HepG2 (cell line): ENCODE measurements around the gene DIS3L2. TPM values are rescaled to one million over a fixed set of nuclear protein-coding genes. Genes with fewer than 3 reads are reported as not detected.

Experiments used
- FOXA3 ChIP-seq: IDR thresholded peaks from 2 replicates; pipeline ENCODE4 v1.6.1; 2016; ENCODE audit warnings: missing genetic modification reagents, missing compliant biosample characterization
- HIVEP1 ChIP-seq: sonication (generic); formaldehyde crosslinking; IDR thresholded peaks from 2 replicates; pipeline ENCODE4 v1.4.0; 2020; ENCODE audit warnings: mild to moderate bottlenecking, missing genetic modification reagents
- HNF4A ChIP-seq: sonication (generic); formaldehyde crosslinking; IDR thresholded peaks from 2 replicates; pipeline ENCODE4 v1.4.0; 2020; ENCODE audit warnings: missing genetic modification reagents
- IKZF4 ChIP-seq: sonication (generic); formaldehyde crosslinking; IDR thresholded peaks from 2 replicates; pipeline ENCODE4 v1.5.1; 2020; ENCODE audit warnings: borderline replicate concordance, mild to moderate bottlenecking, low read depth, missing genetic modification reagents; ENCODE audit errors: not compliant biosample characterization
- JUND ChIP-seq: sonication (generic); formaldehyde crosslinking; IDR thresholded peaks from 2 replicates; pipeline ENCODE4 v1.8.0; 2022; ENCODE audit warnings: mild to moderate bottlenecking, missing genetic modification reagents
- KLF15 ChIP-seq: sonication (generic); formaldehyde crosslinking; IDR thresholded peaks from 2 replicates; pipeline ENCODE4 v1.8.1; 2023; ENCODE audit warnings: borderline replicate concordance, mild to moderate bottlenecking, inconsistent platforms, missing genetic modification reagents, mixed read lengths
- MIXL1 ChIP-seq: IDR thresholded peaks from 2 replicates; pipeline ENCODE4 v1.6.1; 2016
- MXD4 ChIP-seq: IDR thresholded peaks from 2 replicates; pipeline ENCODE4 v1.6.1; 2016; ENCODE audit warnings: mild to moderate bottlenecking, missing biosample characterization, missing genetic modification reagents
- PPARG ChIP-seq: conservative IDR thresholded peaks from 2 replicates; pipeline ENCODE4 v1.6.1; 2016; ENCODE audit warnings: missing biosample characterization, missing genetic modification reagents
- SMAD3 ChIP-seq: sonication (generic); formaldehyde crosslinking; IDR thresholded peaks from 2 replicates; pipeline ENCODE4 v1.4.0; 2020; ENCODE audit warnings: missing genetic modification reagents
- SNAPC2 ChIP-seq: sonication (generic); formaldehyde crosslinking; IDR thresholded peaks from 2 replicates; pipeline ENCODE4 v1.8.1; 2022; ENCODE audit warnings: mild to moderate bottlenecking, missing genetic modification reagents
- SOX13 ChIP-seq, 3 experiments: fragments of 450-650 bp in 1 of 3; sonication (generic) in 1 of 3; formaldehyde crosslinking in 1 of 3; IDR thresholded peaks in 2 of 3; conservative IDR thresholded peaks in 1 of 3; 2 replicates each; pipeline versions ENCODE4 v1.5.0 to v1.6.1; 2016 to 2020; ENCODE audit warnings: antibody characterized with exemption in 1 of 3, mild to moderate bottlenecking in 1 of 3, missing compliant biosample characterization in 1 of 3, missing genetic modification reagents in 1 of 3, moderate library complexity in 1 of 3
- SOX5 ChIP-seq: IDR thresholded peaks from 2 replicates; pipeline ENCODE4 v1.6.1; 2016; ENCODE audit warnings: borderline replicate concordance
- TSC22D2 ChIP-seq: sonication (generic); formaldehyde crosslinking; IDR thresholded peaks from 2 replicates; pipeline ENCODE4 v1.5.1; 2020; ENCODE audit warnings: missing genetic modification reagents, mild to moderate bottlenecking, borderline replicate concordance
- ZNF33A ChIP-seq: sonication (generic); formaldehyde crosslinking; IDR thresholded peaks from 2 replicates; pipeline ENCODE4 v1.5.1; 2020; ENCODE audit warnings: missing genetic modification reagents, mild to moderate bottlenecking, moderate library complexity, borderline replicate concordance
- ZNF646 ChIP-seq: sonication (generic); formaldehyde crosslinking; IDR thresholded peaks from 2 replicates; pipeline ENCODE4 v1.9.0; 2021; ENCODE audit warnings: mild to moderate bottlenecking, missing genetic modification reagents
- ZNF879 ChIP-seq: sonication (generic); formaldehyde crosslinking; IDR thresholded peaks from 2 replicates; pipeline ENCODE4 v1.8.1; 2023; ENCODE audit warnings: missing genetic modification reagents
- polyA plus RNA-seq, 8 experiments: library from polyadenylated mRNA; depleted of rRNA in 3 of 8; stranded (reverse) in 7 of 8; unstranded in 1 of 8; fragments of >200 nt; fragmentation: Illumina TruSeq in 4 of 8; extraction: Trizol in 4 of 8; gene quantifications; 2 replicates each; pipeline versions ENCODE4 v1.2.1 to v1.2.3, GENCODE V29; 2011 to 2016; ENCODE audit warnings: low read depth in 4 of 8, missing spikeins in 1 of 8, mixed read lengths in 1 of 8; ENCODE audit not compliant: insufficient read depth in 1 of 8
- total RNA-seq, 5 experiments: library from RNA; depleted of rRNA; stranded (reverse); fragments of >200 nt; fragmentation: Illumina TruSeq; extraction: Trizol; gene quantifications; 2 replicates each; pipeline ENCODE4 v1.2.3, GENCODE V29; 2016; ENCODE audit warnings: low read depth in 1 of 5
- TF ChIP-seq, protein P1 (sequence below): sonication (generic); formaldehyde crosslinking; IDR thresholded peaks from 2 replicates; pipeline ENCODE4 v1.8.0; 2022; ENCODE audit warnings: missing genetic modification reagents, low read depth, mild to moderate bottlenecking, borderline replicate concordance
- TF ChIP-seq, protein P2 (sequence below): sonication (generic); formaldehyde crosslinking; IDR thresholded peaks from 2 replicates; pipeline ENCODE4 v1.4.0; 2020; ENCODE audit warnings: missing genetic modification reagents, borderline replicate concordance

Gene DIS3L2
- total and polyA plus RNA-seq, 2 of the 13 experiments (the other 11 are each of a cell fraction or from before 2014, with no cell fraction given) = 7.0 to 23.9 TPM

DNA sequence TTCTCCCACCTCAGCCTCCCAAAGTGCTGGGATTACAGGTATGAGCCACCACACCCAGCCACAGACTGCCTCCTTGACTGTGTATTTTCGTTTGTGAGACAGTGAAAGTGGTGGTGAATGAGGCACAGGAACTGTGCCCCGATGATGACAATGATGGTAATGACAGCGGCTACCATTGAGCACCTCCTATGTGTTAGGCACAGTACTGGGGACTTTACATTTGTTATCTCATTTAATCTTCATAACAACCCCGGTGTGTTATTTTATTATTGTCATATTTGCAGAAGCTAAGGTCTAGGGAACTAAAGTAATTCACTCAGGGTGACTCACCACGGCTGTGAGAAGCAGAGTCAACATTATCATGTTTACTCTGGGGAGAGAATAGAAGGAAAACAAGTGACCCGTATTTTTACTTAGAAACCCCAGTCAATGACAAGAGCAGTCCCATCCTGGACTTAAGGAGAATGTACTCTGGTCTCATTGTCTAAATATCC lies 339.4 kb downstream of the DIS3L2 start (continued):
- TF ChIP-seq ZNF646 (CRISPR knock-in tag) (0 out of 2 replicates have a peak, but pooled peaks have one; percentile 57), TSC22D2 (CRISPR knock-in tag) (no peak), ZNF879 (CRISPR knock-in tag) (no peak), IKZF4 (CRISPR knock-in tag) (no peak), PPARG (CRISPR knock-in tag) (peak; percentile 79), SOX13 (IDR thresholded peaks at IDR 0.05) (peak; percentile 69; the same call in 1 of the 2 replicates), SOX13 (CRISPR knock-in tag; conservative IDR thresholded peaks at IDR 0.05 in 1 of 2, IDR thresholded peaks at IDR 0.05 in 1 of 2) (peak in 1 of 2 experiments; percentile 97; a peak in 2 of 4 replicates), MXD4 (no peak), HIVEP1 (CRISPR knock-in tag) (no peak), MIXL1 (CRISPR knock-in tag) (peak; percentile 73), SMAD3 (CRISPR knock-in tag) (peak; percentile 75; the same call in 1 of the 2 replicates), SOX5 (peak; percentile 96), KLF15 (CRISPR knock-in tag) (no peak), SNAPC2 (0 out of 2 replicates have a peak, but pooled peaks have one; percentile 36), HNF4A (peak; percentile 50), JUND (CRISPR knock-in tag) (peak; percentile 91), ZNF33A (CRISPR knock-in tag) (no peak), FOXA3 (peak; percentile 99)
- TF ChIP-seq, protein P1, sequence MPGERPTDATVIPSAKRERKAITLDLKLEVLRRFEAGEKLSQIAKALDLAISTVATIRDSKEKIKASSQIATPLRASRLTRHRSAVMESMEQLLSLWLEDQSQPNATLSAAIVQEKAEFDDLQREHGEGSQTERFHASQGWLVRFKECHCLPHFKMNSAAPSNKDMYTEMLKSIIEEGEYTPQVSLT (CRISPR knock-in tag) = no peak
- TF ChIP-seq, protein P2, sequence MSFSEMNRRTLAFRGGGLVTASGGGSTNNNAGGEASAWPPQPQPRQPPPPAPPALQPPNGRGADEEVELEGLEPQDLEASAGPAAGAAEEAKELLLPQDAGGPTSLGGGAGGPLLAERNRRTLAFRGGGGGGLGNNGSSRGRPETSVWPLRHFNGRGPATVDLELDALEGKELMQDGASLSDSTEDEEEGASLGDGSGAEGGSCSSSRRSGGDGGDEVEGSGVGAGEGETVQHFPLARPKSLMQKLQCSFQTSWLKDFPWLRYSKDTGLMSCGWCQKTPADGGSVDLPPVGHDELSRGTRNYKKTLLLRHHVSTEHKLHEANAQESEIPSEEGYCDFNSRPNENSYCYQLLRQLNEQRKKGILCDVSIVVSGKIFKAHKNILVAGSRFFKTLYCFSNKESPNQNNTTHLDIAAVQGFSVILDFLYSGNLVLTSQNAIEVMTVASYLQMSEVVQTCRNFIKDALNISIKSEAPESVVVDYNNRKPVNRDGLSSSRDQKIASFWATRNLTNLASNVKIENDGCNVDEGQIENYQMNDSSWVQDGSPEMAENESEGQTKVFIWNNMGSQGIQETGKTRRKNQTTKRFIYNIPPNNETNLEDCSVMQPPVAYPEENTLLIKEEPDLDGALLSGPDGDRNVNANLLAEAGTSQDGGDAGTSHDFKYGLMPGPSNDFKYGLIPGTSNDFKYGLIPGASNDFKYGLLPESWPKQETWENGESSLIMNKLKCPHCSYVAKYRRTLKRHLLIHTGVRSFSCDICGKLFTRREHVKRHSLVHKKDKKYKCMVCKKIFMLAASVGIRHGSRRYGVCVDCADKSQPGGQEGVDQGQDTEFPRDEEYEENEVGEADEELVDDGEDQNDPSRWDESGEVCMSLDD (CRISPR knock-in tag) = peak; percentile 92; the same call in 1 of the 2 replicates
